CD4-positive, alpha-beta T cell treated with Interleukin-1 beta for 1 hour (primary cell): ENCODE results near the gene ZMYND8.
"Not testable (repeated sequence)": the region's sequence is repeated elsewhere in the genome, so short reads cannot be mapped to it uniquely, and the experiment has no call there.

Experiments
- DNase-seq, 2 donors: peaks; one replicate each; pipeline ENCODE4 v3.0.0-alpha.2; 2020 to 2022

Gene ZMYND8

DNA sequence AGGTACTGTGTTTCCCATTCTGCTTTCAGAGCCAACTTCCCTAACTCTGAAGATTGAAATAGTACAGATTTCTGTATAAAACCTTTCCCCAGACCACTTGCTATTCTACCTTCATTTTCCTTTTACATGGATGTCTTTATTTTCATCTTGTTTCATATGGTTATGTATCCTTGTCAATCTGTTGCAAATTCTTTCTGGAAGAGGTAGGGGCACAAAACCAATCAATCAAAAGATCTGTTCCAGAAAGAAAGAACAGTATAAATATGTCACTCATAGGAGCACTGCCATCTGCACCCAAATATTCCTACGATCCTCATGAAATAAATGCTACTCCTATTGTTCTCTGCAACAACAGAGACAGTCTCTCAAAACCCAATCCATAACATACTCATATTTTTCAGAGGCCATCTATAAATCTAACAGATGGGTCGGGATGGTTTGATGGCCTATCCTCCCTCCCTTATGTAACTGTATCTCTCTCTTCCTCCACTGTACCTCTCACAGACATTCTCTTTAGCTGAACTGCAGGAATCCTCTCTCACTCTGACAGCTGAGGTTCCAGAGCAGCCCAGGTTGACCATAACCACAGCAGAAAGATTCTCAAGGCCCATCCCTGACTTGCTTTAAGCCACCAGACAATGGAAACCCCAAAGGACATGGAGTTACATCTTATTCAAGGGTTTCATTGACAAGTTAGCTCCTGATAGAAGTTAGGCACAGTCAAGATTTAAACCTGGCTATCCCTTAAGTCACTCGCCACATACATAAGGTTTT lies 112.8 kb downstream of the ZMYND8 start:
- DNase-seq = no peak

DNA sequence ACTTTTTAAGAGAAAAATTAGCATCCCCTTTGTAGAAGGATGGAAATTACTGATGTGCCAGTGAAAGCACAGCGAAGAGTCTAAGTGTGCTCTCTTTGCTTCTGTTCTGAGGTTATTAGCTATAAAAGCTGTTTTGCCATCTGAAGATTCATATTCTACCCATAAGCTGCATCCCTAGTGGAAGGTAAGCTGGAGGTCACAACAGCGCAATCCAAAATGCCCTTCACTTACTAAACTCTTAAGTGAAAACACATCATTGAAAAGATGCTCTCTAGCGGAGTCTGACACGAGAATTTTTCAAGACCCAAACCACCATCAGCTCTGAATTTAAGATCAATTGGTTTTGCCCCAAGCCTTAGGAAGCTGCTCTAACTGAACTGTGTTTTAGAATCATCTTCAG lies 113.5 kb downstream of the ZMYND8 start:
- no peak for DNase-seq

DNA sequence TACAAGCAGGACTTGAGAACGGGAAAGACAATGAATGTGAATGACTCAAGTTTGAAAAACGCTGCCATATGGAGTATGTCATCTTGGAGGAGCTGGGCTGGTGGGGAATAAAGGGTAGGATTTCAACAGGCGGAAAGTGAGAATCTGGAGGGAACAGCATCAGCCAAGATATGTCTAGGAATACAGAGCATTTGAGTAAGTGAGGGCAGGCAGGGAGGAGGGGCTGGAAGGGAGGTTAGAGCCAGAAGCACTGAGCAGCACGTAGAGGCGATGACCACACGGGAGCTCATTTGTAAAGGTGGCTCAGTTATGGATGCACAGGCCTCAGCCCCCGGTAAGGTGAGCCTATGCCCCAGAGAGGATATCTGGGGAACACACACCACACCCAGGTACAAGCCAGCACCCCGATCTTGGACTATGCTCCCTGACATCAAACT lies 115.1 kb downstream of the ZMYND8 start:
- DNase-seq = no peak

DNA sequence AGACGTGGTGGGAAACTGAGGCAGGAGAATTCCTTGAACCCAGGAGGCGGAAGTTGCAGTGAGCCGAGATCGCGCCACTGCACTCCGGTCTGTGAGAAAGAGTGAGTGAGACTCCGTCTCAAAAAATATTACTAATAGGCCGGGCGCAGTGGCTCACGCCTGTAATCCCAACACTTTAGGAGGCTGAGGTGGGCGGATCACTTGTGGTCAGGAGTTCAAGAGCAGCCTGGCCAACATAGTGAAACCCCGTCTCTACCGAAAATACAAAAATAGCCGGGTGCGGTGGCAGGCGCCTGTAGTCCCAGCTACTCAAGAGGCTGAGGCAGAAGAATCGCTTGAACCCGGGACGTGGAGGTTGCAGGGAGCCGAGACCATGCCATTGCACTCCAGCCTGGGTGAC lies 116.4 kb downstream of the ZMYND8 start:
- not testable (repeated sequence) for DNase-seq

DNA sequence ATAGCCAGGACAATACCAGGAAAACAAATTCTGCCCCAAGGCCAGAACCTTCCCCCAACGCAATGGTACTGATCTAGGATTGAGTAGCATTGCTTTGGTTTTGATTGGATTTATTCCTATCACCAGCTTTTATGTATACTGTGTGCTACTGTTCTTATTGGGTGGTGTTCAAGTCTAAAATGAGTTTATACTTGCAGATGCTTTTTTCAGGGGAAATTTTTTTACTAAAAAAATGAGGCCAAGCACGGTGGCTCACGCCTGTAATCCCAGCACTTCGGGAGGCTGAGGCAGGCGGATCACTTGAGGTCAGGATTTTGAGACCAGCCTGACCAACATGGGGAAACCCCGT lies 116.8 kb downstream of the ZMYND8 start:
- no peak for DNase-seq

DNA sequence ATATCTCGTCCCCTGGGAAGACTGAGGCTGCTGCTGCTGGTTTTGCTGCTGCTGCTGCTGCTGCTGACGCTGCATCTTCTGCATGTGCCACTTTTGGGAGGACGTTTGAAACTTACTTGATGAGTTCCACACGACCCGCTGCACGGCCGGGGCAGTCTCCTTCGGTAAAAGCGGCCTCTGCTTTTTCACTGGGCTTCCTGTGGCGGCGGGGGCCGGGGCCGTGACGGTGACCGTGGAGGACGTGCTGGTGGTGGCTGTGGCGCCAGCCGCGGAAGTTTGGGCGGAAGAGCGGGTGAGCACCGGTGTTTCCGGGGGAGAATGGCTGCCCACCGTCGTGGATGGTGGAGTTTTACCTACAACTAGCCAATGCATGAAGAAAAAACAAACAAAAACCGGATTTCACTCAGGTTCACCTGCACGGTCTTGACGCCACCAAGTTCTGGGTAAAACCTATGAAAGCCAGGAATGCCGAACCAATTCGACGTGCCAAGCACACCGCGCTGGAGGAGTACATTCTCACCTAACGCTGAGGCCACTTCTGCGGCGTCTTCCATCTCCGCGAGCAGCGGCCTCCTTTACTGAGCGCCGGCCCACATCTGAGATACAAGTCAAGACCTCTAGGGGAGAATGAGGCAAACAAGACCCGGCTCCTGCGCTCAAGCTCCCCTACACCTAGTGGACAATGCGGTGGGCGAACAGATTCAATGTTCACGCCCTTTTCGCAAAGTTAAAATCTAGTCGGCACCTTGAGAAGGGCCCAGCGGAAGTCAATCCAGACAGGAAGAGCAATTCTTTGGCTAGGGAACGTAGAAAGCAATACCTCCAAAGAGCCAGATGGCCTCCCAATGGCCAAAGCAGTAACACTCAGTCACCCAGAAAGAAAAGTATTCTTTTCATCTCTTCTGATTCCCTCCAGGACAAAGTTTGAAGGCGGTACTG lies 117.5 kb downstream of the ZMYND8 start:
- no peak for DNase-seq

DNA sequence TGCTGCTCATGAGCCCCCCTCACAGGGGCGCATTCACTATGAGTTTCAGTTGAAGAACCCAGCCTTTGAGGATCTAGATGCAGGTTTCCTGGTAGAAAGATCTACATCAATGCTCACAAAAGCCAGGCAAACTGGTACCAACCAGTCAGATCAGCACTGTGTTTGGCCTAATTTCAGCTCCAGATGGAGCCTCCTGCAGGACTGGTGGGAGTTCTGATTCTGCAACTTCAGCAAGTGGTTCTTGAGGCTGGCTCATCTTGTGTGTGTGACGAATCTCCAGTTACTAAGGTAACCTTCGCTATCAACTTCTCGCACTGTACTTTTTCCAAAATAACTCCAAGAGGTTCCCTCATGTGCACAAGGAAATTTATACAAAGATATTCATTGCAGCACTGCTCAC lies 118.8 kb downstream of the ZMYND8 start:
- DNase-seq = no peak

DNA sequence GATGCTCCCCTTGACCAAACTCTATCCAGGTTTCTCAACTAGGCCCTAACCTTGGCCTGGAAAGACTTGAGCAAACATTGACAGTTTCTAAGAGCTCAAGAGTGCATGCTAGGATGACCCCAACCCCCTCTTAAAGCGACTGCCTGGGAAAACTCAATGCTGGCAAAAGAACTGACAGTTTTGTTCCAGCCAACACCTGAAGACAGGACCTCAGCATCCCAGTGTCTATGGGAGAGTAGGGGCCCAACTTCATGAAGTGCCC lies 119.9 kb downstream of the ZMYND8 start:
- no peak for DNase-seq

DNA sequence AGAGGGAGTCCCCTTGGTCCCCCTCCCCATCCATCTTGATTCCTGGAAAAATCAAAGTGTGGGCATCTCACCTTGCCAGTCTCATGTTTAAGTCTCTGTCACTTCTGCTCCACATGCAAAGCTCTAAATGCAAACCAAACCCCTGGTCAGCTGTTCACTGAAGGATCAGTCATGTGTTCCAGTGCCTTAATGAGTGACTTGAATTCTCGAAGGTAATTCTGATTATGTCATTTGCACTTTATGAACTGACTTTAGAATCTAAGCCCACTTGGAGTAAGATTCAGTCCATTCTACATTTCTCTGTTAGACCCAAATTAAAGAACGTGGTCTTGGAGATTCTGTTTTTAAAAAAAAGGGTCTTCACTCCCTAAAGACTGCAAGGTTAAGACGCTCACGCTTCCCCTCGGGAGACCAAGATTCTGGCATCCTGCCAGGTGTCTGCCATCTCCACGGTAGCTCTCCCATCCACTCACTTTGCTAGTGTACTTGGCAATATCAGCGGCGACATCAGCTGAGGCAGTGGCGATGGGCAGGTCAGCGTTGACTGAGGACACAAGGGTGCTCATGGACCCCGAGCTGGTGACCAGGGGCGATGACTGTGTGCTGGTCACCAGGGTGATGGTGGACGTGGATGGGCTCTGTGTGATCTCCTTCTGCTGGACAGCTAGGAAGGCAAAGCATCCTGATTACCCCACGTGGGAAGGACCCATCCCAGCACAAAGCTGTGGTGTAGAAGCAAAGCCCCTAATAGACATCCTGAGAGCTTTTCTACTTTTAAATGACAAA lies 120.5 kb downstream of the ZMYND8 start:
- DNase-seq = no peak

DNA sequence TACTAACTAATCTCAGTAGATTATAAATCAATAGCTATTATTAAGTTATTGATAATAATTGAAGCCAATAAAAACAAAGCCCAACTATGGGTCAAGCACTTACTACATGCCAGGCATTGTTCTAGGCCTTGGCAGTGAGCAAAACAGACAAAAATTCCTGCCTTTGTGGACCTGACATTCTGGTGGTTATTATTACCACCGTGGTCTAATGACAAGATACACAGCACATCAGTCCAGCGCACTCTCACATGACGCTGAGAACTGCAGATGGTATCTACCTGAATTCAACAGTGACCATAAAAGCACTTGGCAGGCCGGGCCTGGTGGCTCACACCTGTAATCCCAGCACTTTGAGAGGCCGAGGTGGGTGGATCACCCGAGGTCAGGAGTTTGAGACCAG lies 121.4 kb downstream of the ZMYND8 start:
- no peak for DNase-seq

DNA sequence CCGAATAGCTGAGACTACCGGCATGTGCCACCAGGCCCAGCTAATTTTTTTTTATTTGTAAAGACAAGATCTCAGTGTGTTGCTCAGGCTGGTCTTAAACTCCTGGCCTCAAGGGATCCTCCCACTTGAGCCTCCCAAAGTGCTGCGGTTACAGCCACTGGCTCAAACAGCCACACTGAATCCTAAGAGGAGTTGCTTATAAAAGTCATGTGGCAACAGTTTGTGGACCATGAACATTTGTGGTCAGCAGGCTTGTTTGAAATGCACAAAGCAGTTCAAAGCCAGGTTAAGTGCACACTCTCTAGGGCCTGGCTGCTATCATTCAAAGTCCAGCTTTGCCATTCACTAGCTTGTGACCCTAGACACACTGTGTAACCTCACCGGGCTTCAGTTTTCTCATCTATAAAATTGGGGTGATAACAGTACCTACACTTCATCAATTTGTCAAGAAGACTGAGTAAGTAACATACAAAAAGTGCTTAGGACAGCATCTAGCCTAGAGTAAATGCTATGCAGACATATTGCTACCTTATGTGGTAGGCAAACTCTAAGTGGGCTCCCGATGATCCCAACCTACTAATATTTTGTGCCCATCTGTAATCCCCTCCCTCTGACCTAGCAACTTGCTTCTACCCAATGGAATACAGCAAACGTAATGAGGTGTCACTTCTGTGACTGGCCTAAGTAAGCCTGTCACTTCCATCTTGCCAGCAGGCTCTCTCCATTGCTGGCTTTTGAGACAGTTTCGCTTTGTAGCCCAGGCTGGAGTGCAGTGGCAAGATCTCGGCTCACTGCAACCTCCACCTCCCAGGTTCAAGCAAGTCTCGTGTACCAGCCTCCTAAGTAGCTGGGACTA lies 122.9 kb downstream of the ZMYND8 start:
- DNase-seq = no peak

DNA sequence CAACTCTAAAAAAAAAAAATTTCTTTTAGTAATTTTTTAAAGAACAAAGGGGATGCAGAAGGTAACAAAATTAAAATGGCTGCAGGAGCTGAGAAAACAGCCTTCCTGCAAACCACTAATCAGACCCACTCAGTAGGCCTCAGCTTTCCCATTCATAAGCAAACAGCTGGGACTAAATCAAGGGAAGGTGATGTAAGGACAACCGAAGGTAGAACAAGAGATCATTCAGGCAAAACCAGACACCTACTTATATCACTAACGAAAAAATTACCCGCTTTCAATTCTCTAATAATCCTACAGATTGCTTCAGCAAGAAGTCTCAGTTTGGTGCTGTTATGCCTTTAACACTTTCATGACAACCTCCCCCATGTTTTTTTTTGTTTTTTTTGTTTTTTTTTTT lies 124.0 kb downstream of the ZMYND8 start:
- DNase-seq = no peak

DNA sequence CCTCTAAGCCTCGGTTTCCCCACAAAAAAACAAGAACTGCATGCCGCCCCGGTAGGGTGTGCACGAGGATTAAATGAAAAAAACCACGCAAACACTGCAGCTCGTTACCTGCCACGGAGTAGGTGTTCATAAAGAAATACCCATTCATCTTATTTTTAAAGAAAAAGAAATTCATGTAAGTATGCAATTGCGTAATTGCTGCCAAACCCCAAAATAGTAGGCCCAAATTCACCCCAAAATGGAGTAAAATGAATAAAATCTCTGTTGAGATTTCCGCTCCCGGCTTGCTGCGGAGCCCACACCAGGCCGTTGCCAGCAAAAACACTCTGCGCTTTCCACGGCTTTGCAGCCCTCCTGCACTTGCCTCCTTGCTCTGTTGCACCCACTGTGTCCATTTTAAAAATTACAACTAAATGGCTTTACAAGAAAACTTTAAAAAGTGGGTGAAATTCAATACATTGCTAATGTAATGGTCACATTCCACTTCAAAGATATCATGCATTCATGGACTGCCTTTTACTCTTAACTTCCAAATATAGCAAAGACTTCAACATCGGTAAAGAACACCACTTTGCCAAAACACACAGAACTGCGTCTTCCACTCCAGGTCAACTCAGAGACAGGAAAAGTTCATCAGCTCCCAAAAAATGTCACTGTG lies 125.0 kb downstream of the ZMYND8 start:
- DNase-seq = no peak

DNA sequence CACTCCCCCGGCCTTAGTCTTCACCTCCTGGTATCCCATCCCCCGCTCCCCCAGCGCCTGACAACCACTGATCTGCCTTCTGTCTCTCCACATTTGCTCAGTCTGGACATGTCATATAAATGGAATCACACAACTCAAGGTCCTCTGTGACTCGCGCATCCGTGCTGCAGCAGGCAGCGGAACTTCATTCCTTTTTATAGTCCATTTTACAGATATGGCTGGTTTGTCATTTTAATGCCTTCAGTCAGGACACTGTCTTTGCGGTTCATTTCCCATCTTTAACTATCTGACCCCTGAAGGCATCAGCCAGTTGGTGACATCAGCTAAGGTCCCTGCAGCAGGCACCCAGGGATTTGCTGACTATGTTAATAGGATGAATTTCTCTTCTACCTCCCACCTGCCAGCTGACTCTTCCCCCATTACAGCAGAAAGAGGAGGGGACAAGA lies 125.7 kb downstream of the ZMYND8 start:
- no peak for DNase-seq

DNA sequence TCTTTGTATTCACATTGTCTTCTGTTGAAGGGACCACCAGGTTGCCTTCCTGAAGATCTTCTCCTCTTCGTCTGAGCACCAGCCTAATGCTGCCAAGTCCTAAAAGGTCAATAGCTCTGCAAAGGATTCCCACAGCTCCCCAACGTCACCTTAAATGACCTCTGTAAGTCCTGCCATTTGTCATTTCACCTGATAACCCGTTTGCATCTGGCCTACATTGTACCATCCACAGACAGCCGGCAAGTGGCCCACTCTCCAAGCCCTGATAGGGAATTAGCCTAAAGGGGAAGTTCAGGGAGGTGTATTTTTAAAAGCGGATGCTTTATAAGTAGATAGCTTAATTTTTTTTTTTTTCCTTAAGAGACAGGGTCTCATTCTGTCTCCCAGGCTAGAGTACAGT lies 127.8 kb downstream of the ZMYND8 start:
- no peak for DNase-seq

DNA sequence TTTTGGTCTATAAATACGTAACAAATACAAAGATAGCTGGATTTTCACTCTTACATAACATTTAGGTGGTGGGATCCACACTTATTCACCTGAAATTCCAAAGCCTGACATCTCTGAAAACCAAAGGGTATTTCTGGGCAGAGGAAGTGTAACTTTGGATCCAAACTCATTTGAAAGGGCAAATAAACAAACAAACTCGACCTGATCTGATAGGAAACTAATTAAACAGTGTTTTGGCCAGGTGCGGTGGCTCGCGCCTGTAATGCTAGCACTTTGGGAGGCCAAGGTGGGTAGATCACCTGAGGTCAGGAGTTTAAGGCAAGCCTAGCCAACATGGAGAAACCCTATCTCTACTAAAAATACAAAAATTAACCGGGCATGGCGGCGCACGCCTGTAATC lies 128.9 kb downstream of the ZMYND8 start:
- no peak for DNase-seq

DNA sequence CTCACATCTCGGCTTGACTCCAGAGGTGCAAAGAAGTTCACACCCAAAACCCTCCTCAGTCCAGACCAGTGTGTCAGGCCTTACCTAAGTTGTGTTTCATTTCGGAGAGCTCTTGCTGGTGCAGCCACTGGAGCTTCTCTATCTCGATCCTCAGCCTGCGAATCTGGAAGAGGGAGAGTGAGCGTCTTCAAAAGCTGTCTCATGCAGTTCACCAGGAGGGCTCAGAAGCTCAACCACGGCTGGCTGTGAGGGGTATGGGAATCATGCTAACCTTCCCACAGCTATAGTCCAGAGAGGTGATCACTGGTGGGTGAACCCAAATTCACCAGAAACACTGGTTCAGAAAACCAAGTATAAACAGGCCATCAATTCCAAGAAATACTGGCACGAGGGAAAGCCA lies 129.4 kb downstream of the ZMYND8 start:
- no peak for DNase-seq

DNA sequence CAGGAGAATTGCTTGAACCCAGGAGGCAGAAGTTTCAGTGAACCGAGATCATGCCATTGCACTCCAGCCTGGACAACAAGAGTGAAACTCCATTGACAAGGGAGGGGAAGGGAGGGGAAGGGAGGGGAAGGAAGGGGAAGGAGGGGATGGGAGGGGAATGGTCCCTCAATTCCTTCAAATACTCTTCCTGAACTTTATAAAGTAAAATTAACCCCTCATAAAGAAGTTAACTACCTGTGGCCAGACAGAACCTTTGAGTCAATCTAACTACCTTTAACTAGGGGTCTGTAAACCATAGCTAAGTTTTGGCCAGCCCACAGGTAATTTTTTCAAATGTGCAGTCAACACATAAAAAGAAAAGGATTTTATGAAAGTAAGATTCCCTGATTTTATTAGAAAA lies 131.0 kb downstream of the ZMYND8 start:
- DNase-seq = no peak

DNA sequence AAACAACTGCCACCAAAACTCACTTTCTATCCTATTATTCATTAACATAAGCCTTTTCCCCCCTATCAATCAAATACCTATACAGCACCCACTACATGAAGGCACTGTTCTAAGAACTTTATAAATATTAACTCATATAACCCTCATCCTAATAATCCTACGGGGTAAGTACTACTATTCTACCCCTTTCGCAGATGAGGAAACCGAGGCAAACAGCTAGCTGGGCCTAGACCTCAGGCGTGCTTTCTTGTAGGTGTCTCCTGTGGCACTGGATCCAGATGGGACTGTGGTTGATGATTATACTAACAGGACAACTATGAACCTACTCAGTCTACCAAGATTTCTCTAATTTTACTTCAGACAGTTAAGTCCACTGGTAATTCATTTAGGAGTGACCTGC lies 131.6 kb downstream of the ZMYND8 start:
- no peak for DNase-seq

DNA sequence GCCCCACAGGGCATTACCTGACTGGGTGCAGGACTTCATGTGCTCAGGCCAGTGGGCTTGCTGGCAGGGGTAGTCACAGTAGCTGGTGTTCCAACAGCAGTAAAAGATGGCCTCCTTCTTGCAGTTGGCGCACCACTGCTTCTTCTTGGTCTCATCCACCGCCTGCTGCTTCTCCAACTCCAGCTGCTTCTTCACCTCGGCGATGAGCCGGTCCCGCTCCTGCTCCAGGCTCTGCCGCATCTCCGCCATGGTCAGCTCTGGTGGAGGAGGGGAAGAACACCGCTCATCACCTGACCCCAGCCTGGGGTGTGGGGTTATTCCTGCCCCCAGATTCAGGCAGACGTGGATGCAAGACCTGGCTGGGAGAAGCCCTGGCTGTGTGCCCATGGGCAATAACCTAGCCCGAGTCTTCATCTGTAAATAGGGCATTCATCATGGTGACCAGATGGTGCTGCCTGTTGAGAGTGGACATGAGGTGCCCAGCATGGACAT lies 132.2 kb downstream of the ZMYND8 start:
- DNase-seq = no peak

DNA sequence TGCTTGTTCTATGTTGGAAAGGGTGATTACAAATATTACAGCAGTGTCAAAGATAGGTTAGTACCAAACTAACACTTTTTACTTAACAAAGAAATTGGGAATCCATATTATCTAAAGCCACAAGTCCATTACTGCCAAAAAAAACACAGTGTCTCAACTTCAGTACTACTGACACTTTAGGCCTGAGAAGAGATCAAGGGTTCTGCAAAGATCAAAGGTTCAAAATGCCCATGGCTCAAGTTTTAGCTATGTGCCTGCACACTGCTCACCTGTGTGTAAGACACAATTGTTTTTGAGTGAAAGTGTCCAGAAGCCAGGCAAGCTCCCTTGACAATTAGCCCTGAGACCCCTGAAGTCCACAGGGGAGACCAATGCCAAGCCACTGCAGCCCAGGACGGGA lies 132.6 kb downstream of the ZMYND8 start:
- DNase-seq = no peak
